Measurements from ENCODE around the gene NIT2.
A peak's percentile ranks its signal among the peaks of the same experiment; 100 is the strongest.
"Not testable (repeated sequence)": the region's sequence is repeated elsewhere in the genome, so short reads cannot be mapped to it uniquely, and the experiment has no call there.

Gene NIT2

DNA sequence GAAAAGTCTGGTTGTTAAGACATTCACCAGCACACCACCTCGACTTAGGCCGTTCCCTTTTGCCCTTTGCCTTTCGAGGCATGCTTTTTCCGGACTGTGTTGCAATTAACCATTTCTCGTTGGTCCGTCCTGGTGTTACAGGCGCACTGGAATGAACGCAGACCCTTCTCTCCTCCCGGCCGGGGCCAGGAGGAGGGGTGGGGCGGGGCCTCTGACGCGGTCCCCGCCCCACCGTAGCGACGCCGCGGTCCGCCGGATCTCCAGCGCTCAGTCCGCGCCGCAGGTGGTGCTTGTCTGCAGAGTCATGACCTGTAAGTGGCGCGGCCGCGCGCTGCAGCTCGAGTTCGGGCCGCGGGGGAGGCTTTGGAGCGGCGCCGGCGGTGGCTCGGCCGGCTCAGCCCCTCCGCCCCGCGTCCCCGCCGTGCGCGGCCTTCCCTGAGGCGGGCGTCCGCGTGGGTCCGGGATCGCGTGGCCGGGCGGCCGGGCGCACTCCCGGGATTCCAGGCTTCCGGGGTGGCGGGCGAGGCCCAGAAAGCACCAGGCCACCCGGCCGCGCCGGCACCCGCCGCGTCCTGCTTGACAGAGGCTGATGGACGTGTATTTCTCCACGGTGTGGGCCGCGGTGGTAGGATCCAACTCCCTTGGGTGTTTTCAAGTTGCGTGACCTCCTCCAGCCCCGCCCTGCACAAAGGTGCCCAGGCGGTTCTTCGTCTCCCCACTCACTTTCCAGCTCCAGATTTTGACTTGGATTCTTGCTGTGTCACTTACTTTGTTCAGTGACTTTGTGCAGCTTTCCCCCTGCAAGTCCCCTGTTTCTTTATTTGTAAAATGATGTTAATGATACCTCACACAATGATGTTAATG, at the start of gene NIT2:
Gene NIT2, plus strand, starts transcription at position 270 of the 864 bp plus-strand sequence. Its CDS starts 35 bp downstream, at position 305.
- peak; percentile 52 to 61 for DNase-seq (ENCODE audit: low read depth in 2 of 2, low spot score in 1 of 2)

- DNase-seq (ENCODE audit: low read depth in 2 of 2, low spot score in 1 of 2): no peak
Measured at GRCh38 chr3:100288288-100288894, 46.2 kb upstream of the NIT2 start.

DNA sequence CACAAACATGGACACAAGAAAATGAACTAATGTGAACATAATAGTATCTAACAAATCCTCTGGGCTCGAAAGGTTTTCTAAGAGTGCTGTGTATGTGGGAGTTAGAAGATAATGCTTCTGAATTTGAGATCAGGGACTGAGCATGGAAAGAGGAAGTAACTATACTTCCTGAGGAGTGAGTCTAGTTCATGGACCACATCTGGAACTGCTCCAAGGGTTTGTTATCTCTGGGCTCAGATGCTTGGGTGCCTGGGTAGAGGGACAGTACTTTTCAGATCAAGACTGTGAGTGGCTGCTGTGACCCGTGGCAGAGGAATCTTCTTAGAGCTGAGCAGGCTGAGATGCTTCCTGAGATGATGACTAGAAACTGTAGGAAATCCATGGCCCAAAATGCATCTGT, 45.2 kb upstream of the NIT2 start:
- DNase-seq (ENCODE audit: low read depth in 2 of 2, low spot score in 1 of 2): no peak

DNA sequence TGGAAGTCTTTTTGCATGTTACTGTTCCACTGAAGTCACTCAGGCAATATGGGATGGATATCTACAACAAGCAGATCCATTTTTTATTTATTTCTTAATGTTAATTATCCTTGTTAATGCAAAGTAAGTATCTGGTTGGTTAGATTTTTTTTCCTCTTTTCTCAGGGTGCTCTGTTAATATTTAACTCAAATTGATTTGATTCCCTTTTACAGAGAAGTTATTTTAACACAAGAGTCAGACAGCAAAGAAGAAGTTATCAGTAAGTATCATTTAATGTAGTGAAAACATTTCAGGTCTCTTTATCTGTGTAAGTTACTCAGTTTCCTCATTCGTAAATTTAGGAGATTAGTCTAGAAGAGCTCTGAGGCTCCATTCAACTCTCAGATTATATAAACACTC, 39.5 kb upstream of the NIT2 start:
- DNase-seq (ENCODE audit: low read depth in 2 of 2, low spot score in 1 of 2): no peak

- DNase-seq (ENCODE audit: low read depth in 2 of 2, low spot score in 1 of 2): no peak
Measured at GRCh38 chr3:100297784-100298183, 36.8 kb upstream of the NIT2 start.

DNA sequence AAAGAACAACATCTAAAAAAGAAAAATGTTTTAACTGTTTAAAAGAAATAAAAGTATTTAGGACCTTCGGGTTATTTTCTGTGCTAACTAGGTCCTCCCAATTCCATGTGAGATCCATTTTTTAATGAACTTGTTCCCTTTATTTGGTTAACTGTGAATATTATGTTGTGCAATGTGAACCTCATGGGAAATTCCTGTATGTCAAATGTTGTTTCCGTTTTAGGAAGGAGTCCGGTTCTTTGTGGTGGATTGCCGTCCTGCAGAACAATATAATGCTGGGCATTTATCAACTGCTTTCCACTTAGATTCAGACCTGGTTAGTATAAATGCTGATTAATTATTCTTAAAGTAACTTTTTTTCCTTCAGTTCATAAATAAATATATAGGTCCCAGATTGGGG, 35.5 kb upstream of the NIT2 start:
- DNase-seq (ENCODE audit: low read depth in 2 of 2, low spot score in 1 of 2): no peak

- DNase-seq (ENCODE audit: low read depth in 2 of 2, low spot score in 1 of 2): no peak
Measured at GRCh38 chr3:100306695-100307094, 27.9 kb upstream of the NIT2 start.

GRCh38 chr3:100310355-100310965, 24.1 kb upstream of the NIT2 start:
- no peak for DNase-seq (ENCODE audit: low read depth in 2 of 2, low spot score in 1 of 2)

- no peak for DNase-seq (ENCODE audit: low read depth in 2 of 2, low spot score in 1 of 2)
Measured at GRCh38 chr3:100311011-100311410, 23.5 kb upstream of the NIT2 start.

DNA sequence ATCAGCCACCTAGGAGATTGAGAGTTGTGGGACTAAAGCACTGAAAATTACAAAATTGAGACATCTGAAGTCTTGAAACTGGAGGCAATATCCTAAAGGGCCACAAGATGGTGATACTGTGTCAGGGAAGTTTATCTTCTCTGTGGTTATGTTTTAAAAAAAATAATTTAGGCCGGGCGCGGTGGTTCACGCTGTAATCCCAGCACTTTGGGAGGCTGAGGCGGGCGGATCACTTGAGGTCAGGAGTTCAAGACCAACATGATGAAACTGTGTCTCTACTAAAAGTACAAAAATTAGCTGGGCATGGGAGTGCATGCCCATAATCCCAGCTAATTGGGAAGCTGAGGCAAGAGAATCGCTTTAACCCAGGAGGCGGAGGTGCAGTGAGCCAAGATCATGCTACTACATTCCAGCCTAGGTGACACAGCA, 17.9 kb upstream of the NIT2 start:
- DNase-seq (ENCODE audit: low read depth in 2 of 2, low spot score in 1 of 2): no peak

- no peak for DNase-seq (ENCODE audit: low read depth in 2 of 2, low spot score in 1 of 2)
Measured at GRCh38 chr3:100317912-100318311, 16.6 kb upstream of the NIT2 start.

- no peak for DNase-seq (ENCODE audit: low read depth in 2 of 2, low spot score in 1 of 2)
Measured at GRCh38 chr3:100319951-100320350, 14.6 kb upstream of the NIT2 start.

DNA sequence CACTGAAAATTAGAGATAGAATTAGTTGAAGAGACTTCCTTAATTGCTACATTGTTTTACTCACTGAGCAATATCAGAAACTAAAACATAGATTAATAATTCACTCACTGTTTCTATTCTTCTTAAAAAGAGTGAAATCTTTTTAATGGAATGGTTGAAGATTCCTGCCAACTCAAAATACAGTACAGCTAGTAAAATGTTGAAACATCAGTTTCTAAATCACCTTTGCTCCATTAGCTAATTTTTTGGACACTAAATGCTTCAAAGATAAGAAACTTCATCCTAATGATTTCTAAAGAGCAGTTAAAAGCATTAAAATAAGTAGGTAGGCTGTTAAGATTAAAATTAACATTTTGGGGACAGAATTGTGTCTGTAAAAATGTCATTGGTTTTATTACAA, 10.5 kb upstream of the NIT2 start:
- DNase-seq (ENCODE audit: low read depth in 2 of 2, low spot score in 1 of 2): no peak

DNA sequence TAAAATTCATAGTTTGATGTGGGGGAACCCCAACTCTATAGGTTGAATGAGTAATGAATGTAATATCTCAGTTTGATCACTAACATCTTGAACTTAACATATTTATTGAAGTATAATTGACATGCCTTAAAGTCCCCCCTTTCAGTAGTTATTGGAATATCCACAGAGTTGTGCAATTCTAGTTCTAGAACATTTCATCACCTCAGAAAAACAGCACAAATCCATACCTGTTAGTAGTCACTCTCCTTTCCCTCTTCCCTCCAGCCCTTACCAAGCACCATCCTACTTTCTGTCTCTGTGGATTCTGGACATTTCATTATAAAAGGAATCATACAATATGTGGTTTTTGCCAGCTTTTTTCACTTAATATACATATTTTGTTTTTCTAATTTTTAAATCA, 8.7 kb upstream of the NIT2 start:
- no peak for DNase-seq (ENCODE audit: low read depth in 2 of 2, low spot score in 1 of 2)

DNA sequence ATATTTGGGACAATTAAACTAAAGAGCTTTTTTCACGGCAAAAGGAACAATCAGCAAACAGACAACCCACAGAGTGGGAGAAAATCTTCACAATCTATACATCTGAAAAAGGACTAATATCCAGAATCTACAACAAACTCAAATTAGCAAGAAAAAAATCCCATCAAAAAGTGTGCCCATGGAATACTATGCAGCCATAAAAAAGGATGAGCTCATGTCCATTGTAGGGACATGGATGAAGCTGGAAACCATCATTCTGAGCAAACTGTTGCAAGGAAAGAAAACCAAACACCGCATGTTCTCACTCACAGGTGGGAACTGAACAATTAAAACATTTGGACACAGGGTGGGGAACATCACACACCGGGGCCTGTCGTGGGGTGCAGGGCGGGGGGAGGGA, 7.2 kb upstream of the NIT2 start:
- not testable (repeated sequence) for DNase-seq (ENCODE audit: low read depth in 2 of 2, low spot score in 1 of 2)

DNA sequence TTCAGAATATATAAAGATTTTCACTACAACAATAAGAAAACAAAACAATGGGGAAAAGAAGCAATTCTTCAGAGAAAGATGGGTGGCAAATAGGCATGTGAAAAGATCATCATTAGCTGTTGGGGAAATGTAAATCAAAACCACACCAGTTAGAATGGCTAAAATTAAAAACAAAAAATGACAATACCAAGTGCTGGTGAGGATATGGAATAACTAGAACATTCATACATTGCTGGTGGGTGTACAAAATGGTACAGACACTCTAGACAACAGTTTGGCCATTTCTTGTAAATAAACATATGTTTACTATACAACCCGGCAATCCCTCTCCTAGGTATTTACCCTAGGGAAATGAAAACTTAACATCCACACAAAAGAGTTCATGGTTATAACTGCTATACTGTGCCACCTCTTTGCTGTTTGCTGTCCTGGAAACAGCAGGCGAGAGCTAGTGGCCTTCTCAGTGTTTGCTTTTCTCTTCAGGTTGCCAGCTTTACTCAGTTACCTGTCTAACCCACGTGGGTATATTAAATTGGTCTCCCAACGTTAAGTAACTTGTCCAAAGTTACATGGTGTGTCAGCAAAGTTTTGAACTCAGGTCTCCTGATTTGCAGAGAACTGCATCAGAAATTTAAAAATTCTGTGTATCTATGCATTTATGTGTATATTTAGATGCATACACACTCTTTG, 4.6 kb upstream of the NIT2 start:
- DNase-seq (ENCODE audit: low read depth in 2 of 2, low spot score in 1 of 2): no peak

- DNase-seq (ENCODE audit: low read depth in 2 of 2, low spot score in 1 of 2): no peak
Measured at GRCh38 chr3:100330651-100331050, 3.9 kb upstream of the NIT2 start.

DNA sequence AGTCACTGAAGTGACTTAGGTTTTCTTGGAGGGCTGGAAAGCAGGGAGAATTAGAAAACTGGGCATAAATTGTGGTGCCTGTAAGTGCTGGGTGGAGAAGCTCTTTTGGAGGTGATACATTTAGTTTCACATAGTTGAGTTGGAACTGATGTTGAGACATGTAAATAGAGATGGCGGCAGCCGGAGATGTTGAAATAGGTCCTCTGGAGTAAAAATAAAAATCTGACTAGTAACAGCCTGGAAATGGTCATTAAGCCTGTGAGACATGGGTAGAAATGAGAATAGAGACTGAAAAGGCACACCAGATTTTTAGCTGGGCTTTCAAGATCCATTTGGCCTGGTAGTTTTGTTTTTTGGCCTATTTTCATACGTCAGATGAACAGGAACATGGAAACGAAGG, 2.9 kb upstream of the NIT2 start:
- DNase-seq (ENCODE audit: low read depth in 2 of 2, low spot score in 1 of 2): no peak

GRCh38 chr3:100333051-100333450, 1.5 kb upstream of the NIT2 start:
- no peak for DNase-seq (ENCODE audit: low read depth in 2 of 2, low spot score in 1 of 2)

- no peak for DNase-seq (ENCODE audit: low read depth in 2 of 2, low spot score in 1 of 2)
Measured at GRCh38 chr3:100333970-100334487, 528 bp upstream of the NIT2 start.

- DNase-seq (ENCODE audit: low read depth in 2 of 2, low spot score in 1 of 2): no peak
Measured at GRCh38 chr3:100335434-100335833, 877 bp downstream of the NIT2 start.
